ENCODE results near the gene SPOCK1.

SPOCK1 gene

GRCh38 chr5:137071526-137071925, 427.6 kb downstream of the SPOCK1 start:
- no peak overlapping the region for H3K4me3 Mint-ChIP-seq
- H3K9me3 Mint-ChIP-seq, result no peaks in the 10 kb centered on the region
- no peaks in the 10 kb centered on the region for H3K36me3 Mint-ChIP-seq
- H3K27ac Mint-ChIP-seq, result no peak overlapping the region
- H3K27me3 Mint-ChIP-seq, result no peaks in the 10 kb centered on the region
- no peaks in the 10 kb centered on the region for H3K4me1 Mint-ChIP-seq
- no peak for DNase-seq
- CTCF ChIA-PET, result no interaction called here

GRCh38 chr5:137070521-137070920, 428.6 kb downstream of the SPOCK1 start:
- no peaks in the 10 kb centered on the region for H3K27me3 Mint-ChIP-seq
- H3K4me1 Mint-ChIP-seq, result no peaks in the 10 kb centered on the region
- CTCF ChIA-PET, result no interaction called here
- no peak overlapping the region for H3K27ac Mint-ChIP-seq
- H3K4me3 Mint-ChIP-seq, result no peak overlapping the region
- no peak for DNase-seq
- no peaks in the 10 kb centered on the region for H3K9me3 Mint-ChIP-seq
- H3K36me3 Mint-ChIP-seq, result no peaks in the 10 kb centered on the region

GRCh38 chr5:137069358-137069757, 429.8 kb downstream of the SPOCK1 start:
- CTCF ChIA-PET, result no interaction called here
- no peaks in the 10 kb centered on the region for H3K4me1 Mint-ChIP-seq
- H3K27ac Mint-ChIP-seq, result no peak overlapping the region
- no peaks in the 10 kb centered on the region for H3K27me3 Mint-ChIP-seq
- H3K36me3 Mint-ChIP-seq, result no peaks in the 10 kb centered on the region
- DNase-seq, result no peak
- H3K9me3 Mint-ChIP-seq, result no peaks in the 10 kb centered on the region
- no peak overlapping the region for H3K4me3 Mint-ChIP-seq

DNA sequence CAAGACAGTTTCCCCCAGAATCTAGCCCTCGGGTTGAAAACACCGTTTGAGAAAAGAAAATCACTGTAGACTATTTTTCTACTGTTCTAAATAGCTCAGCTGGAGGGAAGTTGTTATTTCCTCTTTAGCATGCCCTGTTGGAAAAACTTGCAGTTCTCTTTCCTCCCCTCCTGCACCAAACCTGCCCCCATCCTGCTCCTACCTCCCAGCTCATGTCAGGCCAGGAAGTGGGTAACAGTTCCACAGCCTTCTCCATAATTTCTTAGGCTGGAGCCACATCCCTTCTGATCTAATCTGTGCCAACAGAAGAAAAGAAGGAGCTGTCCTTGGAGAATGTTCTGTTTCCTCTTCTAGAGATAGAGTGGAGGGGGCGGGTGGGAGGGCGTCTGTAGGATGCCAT, 437.7 kb downstream of the SPOCK1 start:
- no peak for DNase-seq
- no peaks in the 10 kb centered on the region for H3K4me1 Mint-ChIP-seq
- CTCF ChIA-PET, result no interaction called here
- H3K36me3 Mint-ChIP-seq, result no peaks in the 10 kb centered on the region
- H3K9me3 Mint-ChIP-seq, result no peaks in the 10 kb centered on the region
- no peaks in the 10 kb centered on the region for H3K27me3 Mint-ChIP-seq
- H3K4me3 Mint-ChIP-seq, result no peak overlapping the region
- H3K27ac Mint-ChIP-seq, result no peak overlapping the region

DNA sequence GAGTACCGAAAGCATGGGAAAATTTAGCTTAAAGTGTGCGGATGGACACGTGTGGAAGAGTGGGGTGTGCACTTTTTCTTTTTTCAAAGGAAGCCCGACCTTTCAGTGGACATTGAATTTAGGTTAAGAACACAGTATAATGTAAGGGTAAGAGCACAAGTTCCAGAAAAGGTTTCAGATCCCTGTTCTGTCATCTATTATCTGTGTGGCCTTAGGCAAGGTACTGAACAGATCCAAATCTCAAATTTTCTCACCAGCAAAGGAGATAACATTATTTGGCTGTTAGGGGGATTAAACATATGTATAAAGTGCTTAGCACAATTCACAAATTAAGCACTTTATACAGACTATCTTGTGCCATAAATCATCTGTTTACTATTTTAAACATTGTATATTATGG, 441.0 kb downstream of the SPOCK1 start:
- H3K27me3 Mint-ChIP-seq, result no peaks in the 10 kb centered on the region
- no peak overlapping the region for H3K27ac Mint-ChIP-seq
- no peak for DNase-seq
- CTCF ChIA-PET, result no interaction called here
- H3K4me3 Mint-ChIP-seq, result no peak overlapping the region
- no peaks in the 10 kb centered on the region for H3K36me3 Mint-ChIP-seq
- H3K9me3 Mint-ChIP-seq, result no peaks in the 10 kb centered on the region
- H3K4me1 Mint-ChIP-seq, result no peaks in the 10 kb centered on the region

DNA sequence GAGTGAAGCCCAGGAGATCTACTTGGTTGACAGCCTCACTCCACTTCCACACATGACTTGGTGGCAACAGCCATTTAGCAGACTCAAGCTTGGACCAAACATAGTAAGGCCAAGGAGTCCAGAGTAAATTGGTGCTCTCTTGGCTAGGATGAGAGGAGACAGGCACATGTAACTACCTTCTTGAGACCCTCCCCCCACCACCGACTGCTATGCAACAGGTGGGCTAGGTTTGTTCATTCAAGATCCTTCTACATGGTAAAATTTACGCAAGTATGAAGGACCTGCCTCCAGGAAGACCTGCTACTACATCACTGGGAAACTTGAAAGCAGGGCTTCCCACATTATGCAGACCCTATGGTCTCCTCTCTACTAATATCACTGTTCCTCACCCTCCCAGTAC, 442.4 kb downstream of the SPOCK1 start:
- H3K4me1 Mint-ChIP-seq, result no peaks in the 10 kb centered on the region
- H3K27me3 Mint-ChIP-seq, result no peaks in the 10 kb centered on the region
- H3K4me3 Mint-ChIP-seq, result no peak overlapping the region
- H3K36me3 Mint-ChIP-seq, result no peaks in the 10 kb centered on the region
- H3K27ac Mint-ChIP-seq, result no peak overlapping the region
- CTCF ChIA-PET, result no interaction called here
- H3K9me3 Mint-ChIP-seq, result no peaks in the 10 kb centered on the region
- DNase-seq, result no peak

DNA sequence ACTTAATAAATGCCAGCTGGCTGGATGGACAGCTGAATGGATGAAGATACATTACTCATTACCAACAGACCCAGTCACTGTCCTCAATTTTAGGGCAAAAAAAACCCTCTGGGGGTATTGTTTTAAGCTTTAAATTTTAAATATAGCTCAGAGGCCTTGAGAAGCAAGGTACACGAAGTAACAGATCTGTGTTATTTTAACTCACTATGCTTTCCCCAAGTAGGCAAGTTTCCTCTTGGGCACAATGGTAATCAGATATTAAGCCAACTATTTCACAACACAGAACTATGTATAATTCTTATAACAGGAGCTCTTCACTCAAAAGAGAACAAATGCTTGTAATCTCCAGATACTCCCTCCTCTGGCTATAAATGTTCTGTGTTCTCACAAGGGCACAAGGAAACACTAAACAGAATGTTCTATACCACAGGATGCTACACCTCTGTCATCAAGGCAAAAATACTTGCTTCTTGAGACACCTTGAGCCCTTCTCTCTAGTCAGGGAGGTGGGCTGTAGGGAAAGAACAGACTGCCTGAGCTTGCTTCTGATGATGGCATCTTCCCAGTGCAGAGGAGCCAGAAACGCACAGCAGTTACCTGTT, 443.8 kb downstream of the SPOCK1 start:
- H3K4me1 Mint-ChIP-seq, result no peaks in the 10 kb centered on the region
- no peaks in the 10 kb centered on the region for H3K9me3 Mint-ChIP-seq
- no peak overlapping the region for H3K27ac Mint-ChIP-seq
- CTCF ChIA-PET, result interaction anchor here (0.6 kb wide), 1 partner anchor 1008 kb away, joined by 3 read pairs; no protein-coding TSS in a partner anchor
- DNase-seq, result no peak
- H3K36me3 Mint-ChIP-seq, result no peaks in the 10 kb centered on the region
- no peaks in the 10 kb centered on the region for H3K27me3 Mint-ChIP-seq
- no peak overlapping the region for H3K4me3 Mint-ChIP-seq

GRCh38 chr5:137054792-137055191, 444.3 kb downstream of the SPOCK1 start:
- CTCF ChIA-PET, result no interaction called here
- DNase-seq, result no peak
- Mint-ChIP-seq H3K4me3 (no peak overlapping the region), H3K9me3 (no peaks in the 10 kb centered on the region), H3K27ac (no peak overlapping the region), H3K4me1 (no peaks in the 10 kb centered on the region), H3K36me3 (no peaks in the 10 kb centered on the region), H3K27me3 (no peaks in the 10 kb centered on the region)

DNA sequence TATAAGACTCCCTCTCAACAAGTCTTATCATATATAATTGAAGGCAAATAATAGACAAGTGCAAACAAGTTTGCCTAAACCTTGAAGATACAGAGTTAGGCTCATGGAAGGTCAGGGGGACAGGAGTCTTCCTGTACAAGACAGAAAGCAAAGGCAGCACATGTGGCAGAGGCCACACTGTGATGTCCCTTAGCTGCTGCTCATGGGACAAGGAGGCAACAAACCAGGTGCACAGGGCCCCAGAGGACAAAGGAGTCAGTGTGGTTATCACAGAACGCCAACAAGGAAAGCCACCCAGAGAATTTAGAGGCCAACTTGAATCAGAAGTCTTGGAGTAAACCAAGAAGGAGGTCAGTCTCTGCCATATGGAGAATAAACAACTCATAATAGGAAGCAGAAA, 444.8 kb downstream of the SPOCK1 start:
- H3K27ac Mint-ChIP-seq, result no peak overlapping the region
- no peaks in the 10 kb centered on the region for H3K36me3 Mint-ChIP-seq
- CTCF ChIA-PET, result no interaction called here
- H3K4me3 Mint-ChIP-seq, result no peak overlapping the region
- no peaks in the 10 kb centered on the region for H3K9me3 Mint-ChIP-seq
- no peaks in the 10 kb centered on the region for H3K27me3 Mint-ChIP-seq
- no peak for DNase-seq
- H3K4me1 Mint-ChIP-seq, result no peaks in the 10 kb centered on the region

- no peaks in the 10 kb centered on the region for H3K4me1 Mint-ChIP-seq
- H3K9me3 Mint-ChIP-seq, result no peaks in the 10 kb centered on the region
- H3K36me3 Mint-ChIP-seq, result no peaks in the 10 kb centered on the region
- no peak for DNase-seq
- no peak overlapping the region for H3K27ac Mint-ChIP-seq
- CTCF ChIA-PET, result no interaction called here
- H3K4me3 Mint-ChIP-seq, result no peak overlapping the region
- H3K27me3 Mint-ChIP-seq, result no peaks in the 10 kb centered on the region
These were observed 448.0 kb downstream of the SPOCK1 start for GRCh38 chr5:137051161-137051560.

DNA sequence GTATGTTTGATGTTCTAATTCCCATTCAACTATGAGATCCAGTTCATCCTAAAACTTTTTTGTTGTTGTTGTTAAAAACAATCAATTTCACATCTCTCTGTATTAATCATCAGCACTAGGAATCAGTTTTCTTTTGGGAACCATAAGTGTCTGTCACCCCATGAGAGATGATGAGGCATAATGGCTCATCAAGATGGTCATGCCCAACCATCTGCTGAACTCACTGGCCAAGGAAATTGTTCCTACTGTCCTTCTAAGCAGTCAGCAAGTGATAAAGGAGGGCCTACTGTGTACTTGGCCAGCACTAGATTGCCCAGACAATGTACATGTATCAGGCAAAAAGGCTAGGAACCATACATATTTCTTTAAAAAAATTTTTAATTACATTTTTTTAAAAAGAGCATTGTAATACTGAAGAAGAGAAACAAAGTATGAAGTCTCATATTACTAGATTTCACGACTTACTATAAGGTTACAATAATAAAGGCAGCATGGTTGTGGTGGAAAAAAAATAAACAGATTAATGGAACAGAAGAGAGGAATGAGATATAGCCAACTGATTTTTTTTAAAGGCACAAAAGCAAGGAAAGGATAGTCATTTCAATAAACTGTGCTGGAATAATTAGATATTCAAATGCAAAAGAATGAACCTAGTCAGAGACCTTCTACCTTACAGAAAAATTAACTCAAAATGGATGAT, 458.3 kb downstream of the SPOCK1 start:
- Mint-ChIP-seq H3K27me3 (no peaks in the 10 kb centered on the region), H3K4me1 (no peaks in the 10 kb centered on the region), H3K36me3 (no peaks in the 10 kb centered on the region), H3K4me3 (no peak overlapping the region), H3K9me3 (peaks cover 3% of the 10 kb centered on the region), H3K27ac (no peak overlapping the region)
- CTCF ChIA-PET, result no interaction called here
- no peak for DNase-seq

GRCh38 chr5:137040024-137040423, 459.1 kb downstream of the SPOCK1 start:
- CTCF ChIA-PET, result interaction anchor here (0.6 kb wide), 1 partner anchor 16 kb away, joined by 3 read pairs; no protein-coding TSS in a partner anchor
- Mint-ChIP-seq H3K4me3 (no peak overlapping the region), H3K4me1 (no peaks in the 10 kb centered on the region), H3K36me3 (no peaks in the 10 kb centered on the region), H3K9me3 (peaks cover 3% of the 10 kb centered on the region), H3K27me3 (no peaks in the 10 kb centered on the region), H3K27ac (no peak overlapping the region)
- no peak for DNase-seq

DNA sequence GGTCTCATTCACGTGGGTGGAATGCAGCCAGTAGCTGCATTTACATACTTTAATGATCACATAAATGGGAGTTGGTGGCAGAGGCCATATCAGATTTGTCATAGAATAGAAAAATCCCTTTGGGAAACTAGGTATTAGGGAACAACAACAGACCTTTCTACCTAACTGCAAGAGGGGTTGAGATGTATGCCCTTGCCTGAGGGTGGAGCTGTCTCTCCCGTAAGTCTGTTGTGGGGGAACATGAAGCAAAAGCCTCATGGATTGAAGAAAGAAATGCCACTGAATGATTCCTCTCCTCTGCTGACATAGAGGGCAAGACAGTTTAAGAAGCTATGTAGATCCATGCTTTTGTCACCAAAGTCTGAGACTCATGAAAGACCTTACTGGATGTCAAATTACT, 461.3 kb downstream of the SPOCK1 start:
- H3K4me3 Mint-ChIP-seq, result no peak overlapping the region

DNA sequence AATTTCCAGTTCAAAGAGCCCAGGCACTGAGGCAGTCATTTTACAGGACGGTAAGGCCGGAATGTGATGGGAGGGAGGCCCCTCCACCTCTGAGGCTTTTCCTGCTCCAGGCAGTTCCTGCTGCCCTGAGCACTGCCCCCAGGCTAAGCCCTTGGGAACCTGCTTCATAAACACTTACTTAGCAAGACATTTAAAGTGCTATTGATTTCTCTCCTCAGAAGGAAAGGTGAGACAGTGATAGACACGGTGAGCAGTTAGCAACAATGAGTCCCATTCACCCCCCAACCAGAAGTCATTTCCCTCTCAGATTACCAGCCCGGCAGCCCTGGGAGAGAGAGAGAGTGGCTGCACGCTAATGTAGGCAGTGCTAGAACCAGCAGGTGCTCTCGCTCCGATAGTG, 462.5 kb downstream of the SPOCK1 start:
- DNase-seq, result no peak
- Mint-ChIP-seq H3K9me3 (no peaks in the 10 kb centered on the region), H3K4me3 (no peak overlapping the region), H3K36me3 (no peaks in the 10 kb centered on the region), H3K27me3 (no peaks in the 10 kb centered on the region), H3K27ac (no peak overlapping the region), H3K4me1 (no peaks in the 10 kb centered on the region)
- CTCF ChIA-PET, result no interaction called here

More for the DNA sequence above, 461.3 kb downstream of the SPOCK1 start:
- no peak for DNase-seq
- Mint-ChIP-seq H3K4me1 (no peaks in the 10 kb centered on the region), H3K9me3 (no peaks in the 10 kb centered on the region), H3K36me3 (no peaks in the 10 kb centered on the region), H3K27ac (no peak overlapping the region), H3K27me3 (no peaks in the 10 kb centered on the region)
- CTCF ChIA-PET, result no interaction called here

GRCh38 chr5:137035480-137035878, 463.6 kb downstream of the SPOCK1 start:
- H3K4me3 Mint-ChIP-seq, result no peak overlapping the region
- no peak for DNase-seq
- no peaks in the 10 kb centered on the region for H3K36me3 Mint-ChIP-seq
- H3K27me3 Mint-ChIP-seq, result no peaks in the 10 kb centered on the region
- no peak overlapping the region for H3K27ac Mint-ChIP-seq
- H3K4me1 Mint-ChIP-seq, result no peaks in the 10 kb centered on the region
- CTCF ChIA-PET, result no interaction called here
- H3K9me3 Mint-ChIP-seq, result no peaks in the 10 kb centered on the region

All from activated naive CD4-positive, alpha-beta T cell treated with anti-CD3 and anti-CD28 coated beads, Interleukin-2, amount 10 ng/mL, durations not matched to agents 7 days and 5 days (primary cell).